HG02870 (cell line): ENCODE data around the gene HTRA1.

Experiments used
- ATAC-seq: cut with Tn5 transposase; IDR thresholded peaks from one replicate; pipeline ENCODE4 v1.9.1; 2021; ENCODE audit warnings: mild to moderate bottlenecking, moderate library complexity; ENCODE audit not compliant: unreplicated experiment

The HTRA1 gene

DNA sequence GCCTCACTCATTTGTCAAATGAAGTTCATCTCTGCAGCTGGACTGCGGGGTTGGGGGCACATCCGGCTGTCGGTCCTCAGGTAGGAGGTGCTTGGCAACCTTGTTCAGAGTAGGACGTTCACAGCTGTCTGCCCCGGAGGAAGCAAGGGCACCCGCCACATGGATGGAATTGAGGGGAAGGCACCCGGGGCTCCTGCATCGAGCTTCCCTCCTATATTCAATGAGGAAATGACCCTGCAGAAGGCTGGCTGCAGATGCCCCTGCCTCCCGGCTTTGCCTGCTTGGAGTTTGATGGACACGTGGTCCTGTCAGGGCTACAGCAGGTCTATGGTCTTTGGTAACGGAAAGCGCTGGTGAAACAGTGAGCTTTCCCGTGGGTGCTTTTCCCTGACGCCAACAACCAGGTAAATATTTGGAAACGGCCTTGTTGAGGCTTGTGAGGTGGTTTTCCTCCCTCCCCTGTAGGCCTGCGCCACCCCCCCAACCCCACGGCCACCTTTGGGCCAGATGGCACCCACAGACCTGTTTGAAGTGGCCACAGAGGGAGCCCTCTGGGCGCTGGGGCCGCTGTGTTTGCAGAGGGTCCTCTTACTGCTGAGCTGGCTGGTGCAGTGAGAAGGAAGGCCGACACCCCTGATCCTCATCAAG, 32.9 kb downstream of the HTRA1 start:
- no peak for ATAC-seq

DNA sequence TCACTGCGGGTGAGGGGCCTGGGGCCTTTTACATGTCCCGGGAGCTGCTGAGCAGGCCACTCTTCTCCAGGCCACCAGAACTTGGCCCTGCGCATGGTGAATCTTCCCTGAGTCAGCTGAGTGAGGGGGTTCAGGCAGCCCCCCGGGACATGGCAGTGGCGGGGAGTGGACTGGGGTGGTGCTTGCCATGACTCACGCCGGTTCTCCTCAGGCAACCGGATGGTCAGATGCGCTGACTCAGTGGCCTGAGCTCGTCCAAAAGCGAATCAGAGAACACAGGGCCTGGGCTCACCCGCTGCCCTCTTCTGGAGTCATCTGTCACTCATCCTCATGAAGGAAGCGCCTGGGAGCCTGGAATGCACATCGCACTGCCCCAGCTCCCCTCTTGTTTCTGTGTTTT, 33.5 kb downstream of the HTRA1 start:
- ATAC-seq = no peak

DNA sequence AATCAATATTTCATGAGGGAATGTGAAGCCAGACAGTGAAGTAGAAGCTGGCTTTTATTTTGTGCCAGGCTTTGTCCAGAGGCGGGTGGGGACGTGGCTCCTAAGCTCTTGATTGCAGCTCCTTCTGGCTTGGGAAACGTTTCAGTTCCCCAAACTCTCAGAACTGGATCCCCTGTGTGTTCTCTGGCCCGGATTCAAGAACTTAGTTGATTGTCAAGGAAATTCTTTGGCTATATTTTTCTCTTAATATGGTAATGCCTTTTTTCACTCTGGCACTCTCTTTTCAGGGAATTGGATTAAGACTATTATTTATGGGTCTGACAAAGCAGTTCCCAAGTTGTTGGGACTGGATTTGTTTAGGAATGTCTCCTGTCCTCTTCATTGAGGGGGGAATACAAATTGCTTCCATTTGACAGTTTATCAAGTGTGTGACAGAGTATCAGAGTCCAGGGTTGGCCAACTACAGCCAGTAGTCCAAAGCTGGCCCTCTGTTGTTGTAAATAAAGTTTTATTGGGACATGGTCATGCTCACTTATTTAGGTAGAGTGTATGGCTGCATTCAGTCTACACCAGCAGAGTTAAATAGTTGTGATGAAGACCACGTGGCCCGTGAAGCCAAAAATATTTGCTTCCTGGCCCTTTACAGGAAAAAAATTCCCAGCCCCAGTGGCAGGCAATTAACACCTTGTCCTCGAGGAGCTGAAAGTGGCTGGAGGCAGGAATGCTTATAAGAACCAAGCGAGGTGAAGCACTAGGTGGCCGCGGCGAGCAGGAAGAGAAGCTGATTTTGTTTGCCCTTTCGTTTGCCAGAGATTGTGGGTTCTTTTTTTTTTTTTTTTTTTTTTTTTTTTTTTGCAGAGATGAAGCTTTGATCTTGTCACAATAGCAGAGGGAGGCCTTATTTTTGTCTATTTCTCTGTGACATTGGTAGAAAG, 34.3 kb downstream of the HTRA1 start:
- no peak for ATAC-seq

DNA sequence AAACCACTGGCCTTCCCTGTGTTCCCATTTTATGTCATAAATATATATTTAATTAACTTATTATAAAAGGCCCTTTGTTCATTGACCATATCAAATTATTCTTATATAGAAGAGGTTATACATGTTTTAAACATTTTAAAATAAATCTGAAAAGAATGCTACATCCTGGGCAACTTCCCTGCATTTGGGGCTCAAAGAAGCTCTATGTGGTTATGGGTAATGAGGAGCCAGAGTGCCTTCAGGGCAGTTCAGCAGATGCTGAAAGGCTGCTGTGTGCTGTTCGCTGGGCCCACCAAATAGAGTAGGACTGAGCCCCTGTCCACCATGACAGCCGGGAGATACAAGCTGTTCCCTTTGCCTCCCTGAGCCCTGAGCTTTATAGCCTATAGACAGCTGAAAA, 35.9 kb downstream of the HTRA1 start:
- ATAC-seq = no peak

DNA sequence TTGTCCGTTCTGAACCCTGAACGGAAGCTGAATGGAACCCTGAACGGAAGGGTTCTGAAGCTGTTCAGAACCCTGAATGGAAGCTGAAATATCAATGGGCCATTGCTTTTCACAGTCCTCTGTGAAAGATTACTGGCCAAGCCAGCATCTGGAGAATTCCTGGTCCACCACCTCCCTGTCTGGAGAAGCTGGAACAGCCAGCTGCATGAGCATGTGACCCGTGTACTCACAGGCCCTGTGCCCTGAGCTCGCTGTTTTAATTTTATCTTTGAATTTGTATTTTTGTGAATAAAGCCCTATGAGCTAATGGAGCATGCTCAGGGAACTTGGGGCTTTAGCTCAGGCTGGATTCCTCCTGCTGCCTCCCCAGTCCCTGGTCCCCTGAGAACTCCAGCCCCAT, 37.2 kb downstream of the HTRA1 start:
- no peak for ATAC-seq

DNA sequence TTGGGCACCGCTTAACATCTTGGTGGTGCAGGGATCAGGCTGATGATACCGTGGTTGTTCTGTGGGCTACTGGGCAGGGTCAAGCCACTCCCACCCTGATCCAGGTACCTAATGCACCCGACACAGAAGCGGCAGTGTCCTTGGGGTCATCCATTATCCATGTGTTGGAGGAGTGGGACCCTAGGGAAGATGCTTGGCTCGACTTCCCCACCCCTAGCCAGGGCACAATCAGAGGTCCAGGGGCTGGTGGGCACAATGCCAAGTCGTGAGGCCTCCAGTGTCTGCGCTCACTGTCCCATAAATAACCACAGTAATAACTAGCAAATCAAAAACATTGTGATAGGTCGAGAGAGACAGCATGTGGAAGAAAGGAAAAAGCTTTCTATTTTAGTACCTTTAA, 37.7 kb downstream of the HTRA1 start:
- no peak for ATAC-seq

DNA sequence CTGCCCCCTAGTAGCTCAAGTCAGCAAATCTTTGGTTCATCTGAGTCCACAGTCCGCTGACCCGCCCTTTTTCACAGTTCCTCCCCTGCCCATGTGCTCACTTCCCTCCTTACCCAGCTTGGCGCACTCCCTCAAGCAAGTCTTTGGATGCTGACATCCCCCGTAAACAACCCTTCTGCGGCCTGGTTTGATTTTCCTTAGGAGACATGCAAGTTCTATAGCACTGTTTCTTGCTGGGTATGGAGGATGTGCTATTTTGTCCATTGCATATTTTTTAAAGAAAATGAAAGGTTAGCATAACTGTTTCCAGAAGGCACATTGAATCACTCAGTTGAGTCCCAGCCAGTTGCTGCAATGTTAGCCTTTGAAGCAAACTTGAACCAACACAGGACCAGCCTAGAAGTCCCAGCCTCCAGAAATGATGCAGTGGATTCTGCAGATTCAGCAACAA, 38.2 kb downstream of the HTRA1 start:
- no peak for ATAC-seq

DNA sequence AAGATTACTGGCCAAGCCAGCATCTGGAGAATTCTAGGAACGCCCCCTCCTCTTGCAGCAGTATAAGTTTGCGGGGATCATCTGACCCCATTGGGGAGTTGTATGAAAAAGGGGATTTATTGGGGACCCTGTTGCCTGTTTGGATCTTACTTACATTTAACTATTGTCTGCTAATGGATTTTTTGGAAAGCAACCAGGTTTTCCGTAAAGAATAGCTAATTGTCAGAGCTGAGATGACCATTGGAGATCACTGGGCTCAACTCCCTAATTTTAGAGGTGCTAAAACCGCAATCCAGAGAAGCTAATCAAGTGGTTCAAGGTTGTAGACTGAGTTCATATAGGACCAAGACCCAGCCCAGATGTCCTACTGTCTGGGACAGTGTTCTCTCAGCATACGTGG, 38.8 kb downstream of the HTRA1 start:
- ATAC-seq = no peak

DNA sequence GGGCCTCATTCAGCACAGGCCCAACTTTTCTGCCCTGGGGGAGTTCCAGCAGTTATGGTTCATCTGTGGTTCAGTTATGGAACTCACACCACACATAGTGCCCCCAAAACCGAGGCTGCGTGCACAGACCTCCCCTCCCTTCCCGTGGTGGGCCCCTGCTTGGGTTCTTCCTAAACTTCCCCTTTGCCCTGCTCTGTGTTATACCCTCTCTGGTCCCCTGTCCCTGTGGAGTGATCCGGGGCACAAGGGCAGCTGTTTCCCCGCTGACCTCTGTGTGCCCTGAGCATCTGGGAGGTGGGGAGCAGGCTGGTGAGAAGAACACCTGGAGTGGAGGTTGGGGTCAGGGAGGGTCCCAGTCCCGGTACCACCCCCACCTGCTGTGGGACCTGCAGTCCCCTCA, 39.4 kb downstream of the HTRA1 start:
- no peak for ATAC-seq

DNA sequence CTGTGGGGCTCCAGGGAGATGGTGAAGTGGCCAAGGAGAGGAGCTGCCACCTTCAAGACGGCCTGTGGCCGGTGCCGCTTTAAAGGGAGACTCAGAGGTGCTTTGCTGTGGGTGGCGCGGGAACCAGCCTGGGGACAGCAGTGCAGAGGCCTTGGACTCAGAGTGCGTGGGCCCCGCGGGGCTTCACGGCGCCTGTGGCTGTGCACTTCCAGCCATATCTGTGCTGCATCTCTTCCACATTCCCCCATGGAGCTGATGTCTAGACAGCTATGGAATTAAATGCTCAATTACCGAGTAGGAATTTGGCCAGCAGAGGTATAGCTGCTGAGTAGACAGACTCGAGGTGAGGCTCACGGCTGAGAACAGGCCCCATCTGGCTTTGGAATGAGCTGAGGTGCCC, 41.7 kb downstream of the HTRA1 start:
- ATAC-seq = no peak

DNA sequence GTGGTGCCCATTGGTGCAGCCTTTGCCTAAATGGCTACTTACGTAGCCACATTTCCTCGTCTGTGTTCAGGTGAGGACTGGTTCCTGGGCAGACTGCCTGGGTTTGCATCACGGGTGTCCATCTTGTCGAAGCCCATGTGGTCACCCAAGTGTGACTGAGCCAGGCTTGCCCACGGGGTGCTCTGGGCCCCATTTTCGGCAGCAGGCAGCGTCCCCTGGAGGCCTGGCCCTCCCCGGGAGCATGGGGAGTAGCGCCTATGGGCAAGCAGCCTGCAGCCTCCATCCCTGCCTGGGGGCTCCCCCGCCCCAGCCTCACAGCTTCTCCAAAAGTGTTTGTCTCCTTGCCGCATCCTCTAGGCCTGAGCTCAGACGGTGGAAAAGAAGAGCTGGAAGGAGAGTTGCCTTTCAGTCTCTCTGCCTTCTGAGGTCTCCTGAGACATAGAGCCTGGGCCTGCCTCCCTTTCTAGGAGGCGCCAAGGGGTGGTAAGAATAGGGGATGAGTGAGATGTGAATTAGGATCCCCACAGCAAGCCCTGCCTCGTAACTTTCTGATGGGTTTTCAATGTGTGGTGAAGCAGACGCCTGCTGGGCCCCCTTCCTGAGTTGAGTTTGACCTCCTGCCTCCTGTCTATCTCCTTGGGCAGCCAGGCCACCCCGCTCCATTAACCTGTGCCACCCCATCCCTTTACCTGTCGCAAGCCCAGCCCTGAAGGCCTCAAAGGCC, 42.7 kb downstream of the HTRA1 start:
- no peak for ATAC-seq

DNA sequence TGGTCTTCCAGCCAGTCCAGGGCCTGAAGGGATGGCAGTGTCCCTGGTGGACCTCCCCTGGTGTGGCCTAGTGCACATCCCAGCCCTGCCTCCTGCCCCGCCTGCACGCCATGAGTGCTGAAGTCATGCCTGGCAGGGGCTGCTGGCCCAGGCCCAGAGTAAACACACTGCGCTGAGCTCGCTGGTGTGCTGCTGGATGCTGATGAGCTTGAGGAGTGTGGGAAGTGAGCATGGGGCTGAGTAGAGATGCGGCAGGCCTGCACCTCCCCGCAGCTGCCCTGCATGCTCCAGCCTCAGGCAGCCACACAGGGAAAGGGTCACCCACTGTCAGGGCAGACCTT, 43.2 kb downstream of the HTRA1 start:
- no peak for ATAC-seq

DNA sequence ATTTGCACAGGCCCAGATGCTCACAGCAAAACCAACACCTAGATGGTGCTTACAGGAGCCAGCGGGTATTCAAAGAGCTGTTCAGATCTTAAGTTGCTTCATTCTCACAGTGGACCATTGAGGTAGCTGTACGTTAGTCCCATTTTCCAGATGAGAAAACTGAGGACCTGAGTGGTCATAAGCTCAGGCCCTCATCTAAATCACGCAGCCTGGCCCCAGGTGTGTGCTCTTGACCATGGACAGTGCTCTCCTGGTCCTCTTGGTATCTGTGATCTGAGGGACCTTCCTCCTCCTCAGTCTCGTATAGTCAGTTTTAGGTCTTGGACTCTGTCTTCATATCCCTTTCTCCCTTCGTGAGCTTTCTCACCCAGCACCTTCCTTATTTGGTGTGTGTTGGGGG, 43.7 kb downstream of the HTRA1 start:
- no peak for ATAC-seq

DNA sequence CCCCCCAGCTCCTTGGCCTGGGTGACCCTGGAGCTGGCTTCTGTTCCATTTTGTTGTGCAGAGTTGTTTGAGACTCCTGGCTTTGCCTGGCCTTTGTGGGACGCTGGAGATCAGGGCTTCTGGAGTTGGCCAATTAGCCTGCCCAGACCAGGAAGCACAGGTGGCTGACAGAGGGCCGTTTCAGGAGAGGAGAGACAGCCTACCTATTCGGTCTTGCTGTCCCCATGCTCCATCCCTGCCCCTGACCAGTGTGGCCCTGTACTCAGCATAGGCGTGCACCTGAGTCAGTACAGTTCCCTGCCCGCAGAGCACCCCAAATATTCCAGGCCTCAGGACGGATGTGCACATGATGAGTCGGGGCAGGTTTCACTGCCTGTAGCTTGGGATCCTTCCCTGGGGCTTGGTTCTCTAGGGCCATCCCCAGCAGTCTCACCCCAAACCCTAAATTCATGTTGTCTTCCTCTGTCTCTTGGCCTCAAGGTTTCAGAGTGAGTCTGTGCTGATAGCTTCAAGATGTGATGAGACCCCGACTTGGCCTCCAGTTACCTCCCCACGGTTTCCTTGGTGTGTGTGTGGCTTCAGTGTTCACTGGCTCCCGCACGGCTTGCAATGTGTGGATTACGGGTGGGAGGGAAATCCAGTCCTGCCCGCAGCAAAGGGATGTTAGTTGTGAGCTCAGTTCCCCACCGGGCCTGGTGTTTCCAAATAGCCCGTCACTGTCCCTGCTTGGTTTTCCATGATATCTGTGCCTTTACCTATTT, 44.7 kb downstream of the HTRA1 start:
- no peak for ATAC-seq

DNA sequence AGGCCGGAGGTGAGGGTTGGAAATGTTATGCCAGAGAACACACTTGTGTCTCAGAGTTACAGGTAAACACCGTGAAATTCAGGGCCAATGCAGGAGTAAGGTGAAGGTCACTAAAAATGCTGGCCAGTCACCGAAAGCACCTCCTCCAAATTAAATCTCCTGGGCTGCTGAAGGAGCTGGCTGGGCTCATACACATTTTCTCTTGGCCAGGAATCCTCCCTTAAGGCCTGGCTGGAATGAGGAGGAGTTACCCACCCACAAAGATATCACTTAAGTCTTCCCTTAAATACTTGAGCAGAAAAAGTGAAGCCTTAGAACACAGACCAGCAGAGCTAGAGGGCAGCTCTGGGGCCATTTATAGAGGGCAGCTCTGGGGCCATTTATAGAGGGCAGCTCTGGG, 46.3 kb downstream of the HTRA1 start:
- no peak for ATAC-seq

DNA sequence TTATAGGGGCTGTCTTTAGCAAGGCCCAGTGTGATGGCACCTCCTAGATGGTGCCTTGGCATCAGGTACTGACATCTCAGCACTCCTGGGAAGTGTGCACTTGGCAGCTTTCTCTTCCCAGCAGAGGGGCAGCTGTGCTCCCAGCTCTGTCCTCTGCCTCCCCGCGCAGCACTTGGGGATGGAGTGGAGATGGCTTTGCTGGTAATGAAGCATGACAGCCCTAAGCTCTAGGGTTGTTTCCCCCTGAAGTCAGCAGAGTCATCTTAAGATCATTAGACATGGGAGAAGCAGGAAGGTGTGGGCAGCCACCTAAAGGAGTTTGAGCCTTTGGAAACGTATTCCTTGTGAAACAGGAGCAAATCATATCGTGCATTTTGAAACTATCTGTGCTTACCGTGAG, 46.7 kb downstream of the HTRA1 start:
- no peak for ATAC-seq

DNA sequence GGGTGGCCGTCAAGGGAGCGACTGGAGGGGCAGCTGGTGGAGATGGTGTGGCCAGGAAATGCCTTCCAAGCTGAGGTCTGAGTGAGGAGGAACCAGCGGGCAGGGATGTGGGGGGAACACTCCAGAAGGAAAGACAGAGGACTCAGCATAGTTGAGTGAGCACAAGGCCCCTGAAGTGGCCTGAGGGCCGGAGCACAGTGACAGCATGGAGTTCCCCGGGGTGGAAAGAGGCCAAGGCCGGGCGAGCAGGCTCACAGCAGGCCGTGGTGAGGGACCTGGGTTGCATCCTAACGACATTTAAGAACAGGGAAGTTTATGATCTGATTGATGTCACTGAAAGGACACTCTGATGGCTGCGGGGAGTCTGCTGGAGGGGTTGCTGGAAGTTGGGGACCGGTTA, 48.0 kb downstream of the HTRA1 start:
- ATAC-seq = no peak

DNA sequence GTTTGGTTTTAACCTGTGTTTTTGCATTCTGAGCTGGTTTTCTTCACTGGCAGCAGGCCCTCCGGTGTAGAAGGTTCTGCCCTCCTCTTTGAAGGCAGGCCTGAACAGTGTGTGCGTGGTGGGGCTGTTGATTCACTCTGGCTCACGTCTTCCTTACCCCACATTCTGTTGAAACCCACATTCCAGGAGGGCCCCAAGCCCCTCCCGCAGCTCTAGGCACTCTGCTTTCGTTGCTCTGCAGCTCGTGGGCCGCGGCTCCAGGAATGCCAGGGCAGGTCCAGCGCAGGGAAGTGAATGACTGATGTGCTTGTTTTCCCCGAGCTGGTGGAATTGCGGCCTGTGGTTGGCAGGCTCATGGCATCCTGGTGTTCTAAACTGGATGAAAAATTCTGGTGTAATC, 49.0 kb downstream of the HTRA1 start:
- no peak for ATAC-seq

DNA sequence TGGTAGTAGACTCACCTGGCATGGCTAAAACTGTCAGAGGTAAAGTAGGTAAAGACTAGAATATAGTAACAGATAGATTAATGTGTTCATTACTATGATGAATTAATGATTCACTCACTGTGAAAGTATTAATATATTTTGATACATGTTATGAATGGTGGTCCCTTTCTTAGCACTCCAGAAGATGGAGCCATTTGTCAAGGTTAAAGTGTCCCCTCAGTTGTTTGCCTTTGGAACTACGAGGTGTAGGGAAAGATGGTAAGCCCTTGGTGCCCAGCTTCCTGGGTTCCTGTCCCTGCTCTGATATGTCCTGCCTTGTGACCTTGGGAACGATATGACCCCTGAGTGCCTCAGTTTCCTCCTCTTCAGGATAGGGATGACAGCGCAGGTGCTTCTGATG, 49.4 kb downstream of the HTRA1 start:
- no peak for ATAC-seq

DNA sequence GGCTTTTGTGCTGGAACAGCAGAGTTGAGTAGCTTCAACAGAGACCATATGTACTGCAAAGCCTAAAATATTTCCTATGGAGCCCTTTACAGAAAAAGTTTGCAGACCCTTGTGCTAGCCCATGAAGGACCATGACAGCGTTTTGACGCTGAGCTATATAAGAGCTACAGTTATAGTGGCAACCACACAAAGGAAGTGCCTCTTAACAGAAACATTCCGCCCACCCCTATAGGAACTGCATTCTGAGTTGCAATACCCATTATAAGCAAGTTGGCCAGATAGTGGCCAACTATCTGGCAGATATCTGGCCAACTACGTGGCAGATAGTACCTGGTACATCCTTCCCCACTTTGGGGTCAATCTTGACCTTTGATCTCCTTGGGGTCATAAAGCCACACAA, 51.7 kb downstream of the HTRA1 start:
- ATAC-seq = no peak
